ENCODE measurements around the gene KRTAP4-16.
"Not testable (repeated sequence)": the region's sequence is repeated elsewhere in the genome, so short reads cannot be mapped to it uniquely, and the experiment has no call there.

GRCh38 chr17:41117846-41118386, 15.9 kb upstream of the KRTAP4-16 start, which contains the start of gene KRTAP4-11:
- TF ChIP-seq CTCF (IDR thresholded peaks at IDR 0.05; ENCODE audit: borderline replicate concordance, extremely low read depth, low read length, poor library complexity, severe bottlenecking); EZH2 (IDR thresholded peaks at IDR 0.05; ENCODE audit: borderline replicate concordance, low read depth, low read length, severe bottlenecking): not testable (repeated sequence)
